Right lobe of liver (tissue), 4 donors: Measurements from ENCODE around the gene NEURL4.

ENCODE experiments used
- POLR2A ChIP-seq: fragments of 450-650 bp; IDR thresholded peaks from one replicate; pipeline ENCODE4 v1.6.1; 2017; ENCODE audit warnings: antibody characterized with exemption, mild to moderate bottlenecking
- TF ChIP-seq, protein P1 (sequence below), 4 donors: fragments of 200-600 bp in 3 of 4; fragments of 450-650 bp in 1 of 4; IDR thresholded peaks; one replicate each; pipeline versions ENCODE4 v1.5.1 to v1.8.0; 2016 to 2022; ENCODE audit warnings: antibody characterized with exemption in 4 of 4, mild to moderate bottlenecking in 2 of 4
- donor health status: DM: no; HTN: no; CAD: no.
- donor health status: DM: no; HTN: no; CAD: no.
- donor health status: DM: no; HTN: yes; CAD: no.

- no peak for TF ChIP-seq POLR2A
- TF ChIP-seq, protein P1, sequence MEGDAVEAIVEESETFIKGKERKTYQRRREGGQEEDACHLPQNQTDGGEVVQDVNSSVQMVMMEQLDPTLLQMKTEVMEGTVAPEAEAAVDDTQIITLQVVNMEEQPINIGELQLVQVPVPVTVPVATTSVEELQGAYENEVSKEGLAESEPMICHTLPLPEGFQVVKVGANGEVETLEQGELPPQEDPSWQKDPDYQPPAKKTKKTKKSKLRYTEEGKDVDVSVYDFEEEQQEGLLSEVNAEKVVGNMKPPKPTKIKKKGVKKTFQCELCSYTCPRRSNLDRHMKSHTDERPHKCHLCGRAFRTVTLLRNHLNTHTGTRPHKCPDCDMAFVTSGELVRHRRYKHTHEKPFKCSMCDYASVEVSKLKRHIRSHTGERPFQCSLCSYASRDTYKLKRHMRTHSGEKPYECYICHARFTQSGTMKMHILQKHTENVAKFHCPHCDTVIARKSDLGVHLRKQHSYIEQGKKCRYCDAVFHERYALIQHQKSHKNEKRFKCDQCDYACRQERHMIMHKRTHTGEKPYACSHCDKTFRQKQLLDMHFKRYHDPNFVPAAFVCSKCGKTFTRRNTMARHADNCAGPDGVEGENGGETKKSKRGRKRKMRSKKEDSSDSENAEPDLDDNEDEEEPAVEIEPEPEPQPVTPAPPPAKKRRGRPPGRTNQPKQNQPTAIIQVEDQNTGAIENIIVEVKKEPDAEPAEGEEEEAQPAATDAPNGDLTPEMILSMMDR (IDR thresholded peaks at IDR 0.05): no peak
These were observed 27.6 kb upstream of the NEURL4 start for GRCh38 chr17:7356756-7357155.
